Kidney (tissue), 14 donors: ENCODE data around the gene WBP11. TPM values are rescaled to one million over a fixed set of nuclear protein-coding genes. Genes with fewer than 3 reads are reported as not detected.
A peak's percentile ranks its signal among the peaks of the same experiment; 100 is the strongest.

ENCODE experiments used
- DNase-seq, 5 donors: peaks; one replicate each; pipeline ENCODE4 v3.0.0-alpha.2; 2013 to 2020
- FAIRE-seq: peaks from 2 replicates; lab custom pipeline; 2012; peaks lifted over from hg19 to GRCh38; lab: Jason Lieb, UNC
- H3K27ac ChIP-seq, 2 donors: one replicate each; pipeline ENCODE4 v1.7.0; 2013; ENCODE audit warnings: low read depth in 2 of 2, low read length in 2 of 2, inconsistent platforms in 1 of 2
- H3K27me3 ChIP-seq: one replicate; pipeline ENCODE4 v1.7.1; 2013; ENCODE audit warnings: low read length, inconsistent platforms; ENCODE audit not compliant: control insufficient read depth, insufficient read depth
- H3K36me3 ChIP-seq, 3 donors: one replicate each; pipeline versions ENCODE4 v1.7.0 to v1.7.1; 2013; ENCODE audit warnings: low read length in 3 of 3, control low read depth in 1 of 3, inconsistent platforms in 1 of 3; ENCODE audit not compliant: insufficient read depth in 3 of 3, control insufficient read depth in 2 of 3
- H3K4me1 ChIP-seq, 3 donors: one replicate each; pipeline versions ENCODE4 v1.7.0 to v1.7.1; 2013; ENCODE audit warnings: low read length in 3 of 3, inconsistent platforms in 1 of 3, low read depth in 1 of 3; ENCODE audit not compliant: control insufficient read depth in 2 of 3, insufficient read depth in 2 of 3
- H3K4me3 ChIP-seq, 3 donors: one replicate each; pipeline versions ENCODE4 v1.7.0 to v1.8.1; 2013; ENCODE audit warnings: low read length in 3 of 3, control low read depth in 1 of 3, inconsistent platforms in 1 of 3
- H3K9ac ChIP-seq, 3 donors: one replicate each; pipeline versions ENCODE4 v1.7.0 to v1.7.1; 2013; ENCODE audit warnings: low read length in 3 of 3, control low read depth in 1 of 3, inconsistent platforms in 1 of 3
- H3K9me3 ChIP-seq, 3 donors: one replicate each; pipeline versions ENCODE4 v1.7.0 to v1.7.1; 2013; ENCODE audit warnings: low read length in 3 of 3, control low read depth in 1 of 3, inconsistent platforms in 1 of 3; ENCODE audit not compliant: control insufficient read depth in 2 of 3, insufficient read depth in 1 of 3
- intact Hi-C: fragments of 100-400 bp; cut with DNase I; formaldehyde crosslinking; loops from one replicate; pipeline ENCODE4 v1.11.1; 2022
- polyA plus RNA-seq: library from polyadenylated mRNA; stranded (reverse); fragments of 350-450 nt; fragmentation: Illumina TruSeq; extraction: RNeasy Lipid Tissue Mini Kit (QIAGEN cat#74804); gene quantifications from one replicate; pipeline ENCODE4 v1.2.3, GENCODE V29; 2014; ENCODE audit warnings: low read depth, low replicate concordance; ENCODE audit not compliant: insufficient read depth
- total RNA-seq: library from RNA; stranded (reverse); fragmentation: NEBNext Ultra II Directional; extraction: Animal tissue kit (Norgen Biotek cat#: 25700); gene quantifications from one replicate; pipeline ENCODE4 v1.2.1, GENCODE V29; 2021
- TF ChIP-seq, protein P1 (sequence below): IDR thresholded peaks from 3 replicates; pipeline ENCODE4 v1.5.1; 2012; ENCODE audit warnings: mild to moderate bottlenecking, moderate library complexity, borderline replicate concordance; ENCODE audit not compliant: insufficient read depth; ENCODE audit errors: extremely low read depth
- donor health status: control.
- donor health status: control.
- donor health status: control.
- donor health status: control.
- donor health status: control.
- donor health status: DM: yes; HTN: yes; CAD: no.
- donor health status: Normal renal cell carcinoma (clear cell type).

Gene WBP11
- total and polyA plus RNA-seq, 2 donors from 2014 or later = 17.6 to 55.5 TPM

DNA sequence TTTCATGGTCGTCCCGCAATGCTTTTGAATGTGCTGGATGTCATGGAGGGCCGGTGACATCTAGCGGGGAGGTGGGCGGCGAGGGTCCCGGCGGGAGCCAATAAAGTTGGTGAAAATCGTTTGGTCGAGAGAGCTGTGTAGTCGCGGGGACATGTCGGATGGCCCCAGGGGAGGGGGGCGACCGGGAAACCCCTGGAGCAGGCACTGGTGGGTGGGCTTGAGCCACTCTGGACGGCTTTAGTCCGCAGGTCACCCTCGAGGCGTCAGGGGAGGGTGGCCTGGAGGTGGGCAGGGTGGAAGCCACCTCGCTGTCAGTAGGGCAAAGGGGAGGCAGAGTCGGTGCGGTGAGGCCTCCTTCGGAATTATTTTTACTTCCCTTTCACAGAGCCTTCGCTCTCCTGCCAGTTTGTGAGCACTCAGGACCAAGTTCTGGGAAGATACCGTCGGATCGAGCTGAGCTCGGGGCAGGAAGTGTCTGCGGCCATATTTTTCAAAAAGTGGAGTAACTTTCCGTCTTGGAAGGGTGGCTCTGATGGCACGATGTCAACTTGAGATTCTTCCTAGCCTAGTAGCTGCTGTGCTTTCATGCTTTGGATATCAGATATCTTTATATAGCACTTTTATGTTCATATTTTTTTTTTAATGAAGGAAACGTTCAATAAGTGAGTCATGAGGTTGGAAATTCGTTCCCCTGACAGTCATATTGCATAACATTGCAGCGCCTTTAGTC is 28.2 kb downstream of the WBP11 start:
- no peak for FAIRE-seq
- peak overlapping the region; percentile 66 to 81 (median 77) for H3K4me3 ChIP-seq
- H3K9me3 ChIP-seq = no peaks in the 10 kb centered on the region
- H3K27ac ChIP-seq = peak overlapping the region; percentile 95 to 96
- TF ChIP-seq, protein P1, sequence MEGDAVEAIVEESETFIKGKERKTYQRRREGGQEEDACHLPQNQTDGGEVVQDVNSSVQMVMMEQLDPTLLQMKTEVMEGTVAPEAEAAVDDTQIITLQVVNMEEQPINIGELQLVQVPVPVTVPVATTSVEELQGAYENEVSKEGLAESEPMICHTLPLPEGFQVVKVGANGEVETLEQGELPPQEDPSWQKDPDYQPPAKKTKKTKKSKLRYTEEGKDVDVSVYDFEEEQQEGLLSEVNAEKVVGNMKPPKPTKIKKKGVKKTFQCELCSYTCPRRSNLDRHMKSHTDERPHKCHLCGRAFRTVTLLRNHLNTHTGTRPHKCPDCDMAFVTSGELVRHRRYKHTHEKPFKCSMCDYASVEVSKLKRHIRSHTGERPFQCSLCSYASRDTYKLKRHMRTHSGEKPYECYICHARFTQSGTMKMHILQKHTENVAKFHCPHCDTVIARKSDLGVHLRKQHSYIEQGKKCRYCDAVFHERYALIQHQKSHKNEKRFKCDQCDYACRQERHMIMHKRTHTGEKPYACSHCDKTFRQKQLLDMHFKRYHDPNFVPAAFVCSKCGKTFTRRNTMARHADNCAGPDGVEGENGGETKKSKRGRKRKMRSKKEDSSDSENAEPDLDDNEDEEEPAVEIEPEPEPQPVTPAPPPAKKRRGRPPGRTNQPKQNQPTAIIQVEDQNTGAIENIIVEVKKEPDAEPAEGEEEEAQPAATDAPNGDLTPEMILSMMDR = no peak
- H3K36me3 ChIP-seq = no peaks in the 10 kb centered on the region
- peaks cover 3 to 6% (median 3%) of the 10 kb centered on the region in 3 donors for H3K4me1 ChIP-seq
- peak; percentile 57 to 84 (median 66) for DNase-seq
- intact Hi-C loops = no loop called here
- H3K9ac ChIP-seq = peak overlapping the region; percentile 74 to 92 (median 80)
- H3K27me3 ChIP-seq = no peaks in the 10 kb centered on the region

DNA sequence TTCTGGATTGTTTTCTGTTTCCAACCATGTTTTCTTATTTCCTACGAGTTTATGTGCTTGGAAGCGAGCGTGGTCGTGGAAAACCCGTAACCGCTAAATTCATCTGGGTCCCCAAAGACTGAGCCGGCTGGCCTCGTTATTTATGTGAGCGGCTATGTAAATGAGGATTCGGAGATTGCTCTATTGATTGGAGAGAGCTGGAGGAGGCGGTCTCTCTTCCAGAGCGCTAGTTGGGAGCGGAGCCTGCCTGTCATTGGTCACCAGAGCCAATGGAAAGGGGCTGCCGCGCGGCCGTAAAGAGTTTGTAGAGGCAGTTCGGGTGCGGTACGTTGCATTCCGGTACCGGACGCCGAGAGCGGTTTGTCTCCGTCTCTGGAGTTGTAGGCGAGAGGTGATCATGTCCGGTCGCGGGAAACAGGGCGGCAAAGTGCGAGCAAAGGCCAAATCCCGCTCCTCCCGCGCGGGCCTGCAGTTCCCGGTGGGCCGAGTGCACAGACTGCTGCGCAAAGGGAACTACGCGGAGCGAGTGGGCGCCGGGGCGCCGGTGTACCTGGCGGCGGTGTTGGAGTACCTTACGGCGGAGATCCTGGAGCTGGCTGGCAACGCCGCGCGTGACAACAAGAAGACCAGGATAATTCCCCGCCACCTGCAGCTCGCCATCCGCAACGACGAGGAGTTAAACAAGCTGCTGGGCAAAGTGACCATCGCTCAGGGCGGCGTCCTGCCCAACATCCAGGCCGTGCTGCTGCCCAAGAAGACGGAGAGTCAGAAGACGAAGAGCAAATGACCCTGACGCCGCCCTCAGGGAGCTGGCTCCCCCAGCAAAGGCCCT is 29.0 kb downstream of the WBP11 start:
- Histone ChIP-seq H3K27me3 (no peaks in the 10 kb centered on the region), H3K9ac (peak overlapping the region; percentile 80 to 96 (median 92)), H3K4me3 (peak overlapping the region; percentile 66 to 95 (median 77)), H3K27ac (peak overlapping the region; percentile 95 to 96), H3K4me1 (peaks cover 3 to 6% (median 6%) of the 10 kb centered on the region in 3 donors), H3K36me3 (no peaks in the 10 kb centered on the region), H3K9me3 (no peaks in the 10 kb centered on the region)
- TF ChIP-seq, protein P1 = no peak
- intact Hi-C loops = no loop called here
- peak; percentile 74 for FAIRE-seq
- DNase-seq = peak; percentile 97 to 99 (median 98)

DNA sequence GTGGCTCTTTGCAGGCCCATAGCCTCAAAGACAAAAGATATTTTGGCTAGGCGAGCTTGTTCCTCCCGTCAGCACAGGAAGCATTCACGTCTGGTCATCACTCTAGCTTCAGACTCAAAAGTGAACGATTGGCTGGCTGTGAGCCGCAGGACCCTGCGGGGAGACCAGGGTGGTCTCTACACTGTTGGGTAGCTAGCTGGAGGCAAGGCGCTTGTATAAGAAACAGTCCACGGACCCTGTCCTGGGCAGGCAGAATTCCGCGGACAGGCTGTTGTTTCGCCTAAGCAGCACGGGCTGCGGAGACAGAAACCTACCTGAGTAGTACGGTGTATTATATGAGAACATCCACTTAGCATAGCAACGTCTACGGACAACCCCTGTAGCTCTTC is 29.6 kb downstream of the WBP11 start:
- FAIRE-seq (no peak), DNase-seq (peak in 1 of 5 donors; percentile 81)
- Histone ChIP-seq H3K4me1 (peaks cover 3 to 9% (median 6%) of the 10 kb centered on the region in 3 donors), H3K9ac (peak overlapping the region; percentile 35 to 96 (median 38)), H3K36me3 (no peaks in the 10 kb centered on the region), H3K27ac (peak overlapping the region; percentile 95 to 96), H3K9me3 (no peaks in the 10 kb centered on the region), H3K4me3 (peak overlapping the region; percentile 66 to 95 (median 77)), H3K27me3 (no peaks in the 10 kb centered on the region)
- intact Hi-C loops = no loop called here
- TF ChIP-seq, protein P1 = no peak
